HEK293 (cell line): Measurements from ENCODE around the gene ASPSCR1.

ENCODE experiments used
- CTCF ChIA-PET: fragments of 350-600 bp; formaldehyde crosslinking; extraction: SDS; loops from one replicate; lab custom pipeline; 2021; ENCODE audit warnings: antibody characterized with exemption; lab: Yijun Ruan, JAX
- POLR2A ChIA-PET: fragments of 300-600 bp; formaldehyde crosslinking; extraction: SDS; loops from one replicate; lab custom pipeline; 2020; ENCODE audit warnings: antibody characterized with exemption, inconsistent platforms; lab: Yijun Ruan, JAX
- H3K27ac ChIP-seq: fragments of 200-500 bp; sonication (Bioruptor generic); 2 replicates; pipeline ENCODE4 v1.5.1; 2014; ENCODE audit warnings: low read depth, low read length, control low read depth, inconsistent platforms; ENCODE audit errors: extremely low read depth
- H3K36me3 ChIP-seq, 2 experiments: fragments of 200-500 bp in 1 of 2; sonication (Bioruptor generic) in 1 of 2; 1 replicate in 1 of 2; 2 replicates in 1 of 2; pipeline ENCODE4 v1.5.1; 2014 to 2017; ENCODE audit warnings: inconsistent platforms in 2 of 2, low read length in 2 of 2; ENCODE audit not compliant: control insufficient read depth in 2 of 2, insufficient read depth in 1 of 2
- H3K4me1 ChIP-seq: fragments of 200-500 bp; sonication (Bioruptor generic); 2 replicates; pipeline ENCODE4 v1.5.1; 2014; ENCODE audit warnings: mild to moderate bottlenecking, low read length, inconsistent platforms; ENCODE audit not compliant: control insufficient read depth, insufficient read depth
- H3K4me3 ChIP-seq: 2 replicates; pipeline ENCODE4 v1.5.1; 2011; ENCODE audit warnings: low read depth, mild to moderate bottlenecking, control low read depth, low read length, moderate library complexity
- H3K9me3 ChIP-seq: fragments of 200-500 bp; sonication (Bioruptor generic); 2 replicates; pipeline ENCODE4 v1.5.1; 2014; ENCODE audit warnings: low read depth, low read length, inconsistent platforms; ENCODE audit not compliant: control insufficient read depth, insufficient read depth
- EGR2 ChIP-seq: fragments of 450-650 bp; formaldehyde crosslinking; IDR thresholded peaks from 2 replicates; pipeline ENCODE4 v1.5.1; 2016; ENCODE audit warnings: low read depth, missing biosample characterization, missing genetic modification characterization
- FEZF1 ChIP-seq: fragments of 450-650 bp; formaldehyde crosslinking; IDR thresholded peaks from 2 replicates; pipeline ENCODE4 v1.5.1; 2016; ENCODE audit warnings: missing biosample characterization, missing genetic modification characterization
- GLI2 ChIP-seq: fragments of 450-650 bp; formaldehyde crosslinking; IDR thresholded peaks from 2 replicates; pipeline ENCODE4; 2017; ENCODE audit warnings: missing biosample characterization, missing genetic modification characterization, low read depth, borderline replicate concordance
- HOXD13 ChIP-seq: sonication (generic); formaldehyde crosslinking; IDR thresholded peaks from 2 replicates; pipeline ENCODE4 v1.8.0; 2022; ENCODE audit warnings: missing genetic modification reagents, borderline replicate concordance
- MZF1 ChIP-seq: fragments of 450-650 bp; formaldehyde crosslinking; IDR thresholded peaks from 2 replicates; pipeline ENCODE4 v1.5.1; 2017; ENCODE audit warnings: missing biosample characterization, missing genetic modification characterization, borderline replicate concordance
- PRDM2 ChIP-seq: fragments of 450-650 bp; formaldehyde crosslinking; IDR thresholded peaks from 2 replicates; pipeline ENCODE4 v1.5.1; 2016; ENCODE audit warnings: missing biosample characterization, missing genetic modification characterization, borderline replicate concordance
- ZBTB8A ChIP-seq: fragments of 450-650 bp; formaldehyde crosslinking; IDR thresholded peaks from 2 replicates; pipeline ENCODE4 v1.5.1; 2016; ENCODE audit warnings: missing biosample characterization, missing genetic modification characterization
- ZFHX2 ChIP-seq: fragments of 450-650 bp; formaldehyde crosslinking; conservative IDR thresholded peaks from 2 replicates; pipeline ENCODE4 v1.5.1; 2016; ENCODE audit warnings: missing biosample characterization, missing genetic modification characterization
- ZFP37 ChIP-seq: fragments of 450-650 bp; formaldehyde crosslinking; IDR thresholded peaks from 2 replicates; pipeline ENCODE4 v1.5.1; 2016; ENCODE audit warnings: missing biosample characterization, missing genetic modification characterization
- ZNF138 ChIP-seq: fragments of 450-650 bp; formaldehyde crosslinking; IDR thresholded peaks from 2 replicates; pipeline ENCODE4 v1.5.1; 2016; ENCODE audit warnings: missing biosample characterization, missing genetic modification characterization, borderline replicate concordance
- ZNF140 ChIP-seq: fragments of 450-650 bp; formaldehyde crosslinking; IDR thresholded peaks from 2 replicates; pipeline ENCODE4 v1.5.1; 2016; ENCODE audit warnings: missing biosample characterization, missing genetic modification characterization
- ZNF266 ChIP-seq: fragments of 450-650 bp; formaldehyde crosslinking; IDR thresholded peaks from 2 replicates; pipeline ENCODE4 v1.5.1; 2016; ENCODE audit warnings: missing biosample characterization, missing genetic modification characterization, low read depth
- ZNF341 ChIP-seq: fragments of 450-650 bp; formaldehyde crosslinking; IDR thresholded peaks from 2 replicates; pipeline ENCODE4; 2016; ENCODE audit warnings: low read depth, missing biosample characterization, missing genetic modification characterization
- ZNF366 ChIP-seq: fragments of 450-650 bp; formaldehyde crosslinking; conservative IDR thresholded peaks from 2 replicates; pipeline ENCODE4 v1.5.1; 2016; ENCODE audit warnings: missing biosample characterization, missing genetic modification characterization
- ZNF394 ChIP-seq: fragments of 450-650 bp; formaldehyde crosslinking; IDR thresholded peaks from 2 replicates; pipeline ENCODE4 v1.5.1; 2016; ENCODE audit warnings: missing biosample characterization, missing genetic modification characterization, mild to moderate bottlenecking, moderate library complexity, borderline replicate concordance
- ZNF416 ChIP-seq: fragments of 450-650 bp; formaldehyde crosslinking; IDR thresholded peaks from 2 replicates; pipeline ENCODE4 v1.5.1; 2016; ENCODE audit warnings: missing biosample characterization, missing genetic modification characterization
- ZNF488 ChIP-seq: fragments of 450-650 bp; formaldehyde crosslinking; IDR thresholded peaks from 2 replicates; pipeline ENCODE4 v1.5.1; 2016; ENCODE audit warnings: missing biosample characterization, missing genetic modification characterization
- ZNF514 ChIP-seq: fragments of 450-650 bp; formaldehyde crosslinking; IDR thresholded peaks from 2 replicates; pipeline ENCODE4 v1.5.1; 2016; ENCODE audit warnings: missing biosample characterization, missing genetic modification characterization
- ZNF76 ChIP-seq: fragments of 450-650 bp; formaldehyde crosslinking; IDR thresholded peaks from 2 replicates; pipeline ENCODE4; 2016; ENCODE audit warnings: low read depth, missing biosample characterization, missing genetic modification characterization, borderline replicate concordance
- ZNF776 ChIP-seq: fragments of 450-650 bp; formaldehyde crosslinking; IDR thresholded peaks from 2 replicates; pipeline ENCODE4 v1.5.0; 2017; ENCODE audit warnings: missing biosample characterization, missing genetic modification characterization, borderline replicate concordance
- TF ChIP-seq, protein P1 (sequence below): fragments of 450-650 bp; formaldehyde crosslinking; IDR thresholded peaks from 2 replicates; pipeline ENCODE4 v1.5.1; 2017; ENCODE audit warnings: missing biosample characterization, missing genetic modification characterization
- TF ChIP-seq, protein P2 (sequence below): fragments of 450-650 bp; formaldehyde crosslinking; optimal IDR thresholded peaks from 2 replicates; pipeline ENCODE3; 2016; ENCODE audit warnings: missing biosample characterization, mild to moderate bottlenecking, missing genetic modification characterization

ASPSCR1 gene

DNA sequence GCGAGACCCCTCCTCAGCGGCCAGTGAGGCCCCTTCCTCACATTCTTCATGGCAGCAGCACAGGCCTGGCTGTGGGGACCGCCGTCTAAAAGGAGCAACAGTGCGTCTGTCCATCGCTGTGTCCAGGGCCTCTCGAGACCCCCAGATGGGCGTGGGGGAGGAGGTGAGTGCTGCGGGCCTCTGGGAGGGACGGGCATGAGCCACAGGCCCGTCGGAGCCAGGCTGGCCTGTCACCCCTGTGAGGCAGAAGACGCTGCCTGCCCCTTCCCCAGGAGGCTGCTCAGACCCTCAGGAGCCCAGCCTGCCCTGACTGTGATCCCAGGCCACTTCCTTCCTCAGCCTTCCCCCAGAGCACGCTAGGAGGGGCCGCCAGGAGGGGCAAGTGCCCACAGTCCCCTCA, 38.2 kb upstream of the ASPSCR1 start (continued):
- TF ChIP-seq, protein P1, sequence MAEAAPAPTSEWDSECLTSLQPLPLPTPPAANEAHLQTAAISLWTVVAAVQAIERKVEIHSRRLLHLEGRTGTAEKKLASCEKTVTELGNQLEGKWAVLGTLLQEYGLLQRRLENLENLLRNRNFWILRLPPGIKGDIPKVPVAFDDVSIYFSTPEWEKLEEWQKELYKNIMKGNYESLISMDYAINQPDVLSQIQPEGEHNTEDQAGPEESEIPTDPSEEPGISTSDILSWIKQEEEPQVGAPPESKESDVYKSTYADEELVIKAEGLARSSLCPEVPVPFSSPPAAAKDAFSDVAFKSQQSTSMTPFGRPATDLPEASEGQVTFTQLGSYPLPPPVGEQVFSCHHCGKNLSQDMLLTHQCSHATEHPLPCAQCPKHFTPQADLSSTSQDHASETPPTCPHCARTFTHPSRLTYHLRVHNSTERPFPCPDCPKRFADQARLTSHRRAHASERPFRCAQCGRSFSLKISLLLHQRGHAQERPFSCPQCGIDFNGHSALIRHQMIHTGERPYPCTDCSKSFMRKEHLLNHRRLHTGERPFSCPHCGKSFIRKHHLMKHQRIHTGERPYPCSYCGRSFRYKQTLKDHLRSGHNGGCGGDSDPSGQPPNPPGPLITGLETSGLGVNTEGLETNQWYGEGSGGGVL (tag by site-specific recombination): no peak
- TF ChIP-seq ZNF416 (tag by site-specific recombination) (no peak), ZNF76 (no peak), ZBTB8A (no peak), ZNF514 (tag by site-specific recombination) (no peak), GLI2 (tag by site-specific recombination) (no peak), HOXD13 (CRISPR knock-in tag) (no peak)

DNA sequence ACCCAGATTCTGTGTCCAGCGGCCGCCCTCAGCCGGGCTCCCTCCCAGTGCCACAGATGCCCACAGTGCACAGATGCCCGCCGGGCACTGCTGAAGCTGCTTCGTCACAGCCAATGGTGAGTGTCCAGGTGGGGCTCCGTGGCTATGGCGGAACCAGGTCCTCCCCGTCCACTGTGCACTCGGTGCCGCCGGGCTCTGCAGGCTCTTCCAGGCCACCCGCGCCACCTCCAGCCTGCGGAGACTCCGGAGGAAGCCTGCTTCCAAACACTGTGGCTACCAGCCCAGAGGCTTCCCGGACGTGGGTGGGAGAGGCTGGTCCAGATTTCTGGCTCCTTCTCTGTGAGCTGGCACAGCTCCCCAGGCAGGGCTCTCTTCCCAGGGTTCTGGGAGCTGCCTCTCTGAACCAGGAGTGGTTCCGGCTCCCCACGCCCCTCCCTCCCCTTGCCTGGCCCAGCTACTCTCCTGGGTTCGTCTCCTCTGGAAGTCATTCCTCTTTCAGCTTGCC, 37.5 kb upstream of the ASPSCR1 start:
- CTCF ChIA-PET: interaction anchor here (1.0 kb wide), 1 partner anchor 19 kb away, joined by 4 read pairs; no protein-coding TSS in a partner anchor
- POLR2A ChIA-PET: interaction anchor here (1.0 kb wide), 1 partner anchor 12 kb away, joined by 3 read pairs; the partner anchor contains the start of gene MAFG
- Histone ChIP-seq H3K4me3 (no peak overlapping the region), H3K4me1 (peaks cover 2% of the 10 kb centered on the region; the same call in 1 of the 2 replicates), H3K36me3 (peaks cover 0 to 5% of the 10 kb centered on the region in 2 experiments; a peak in 1 of 3 replicates), H3K9me3 (no peaks in the 10 kb centered on the region), H3K27ac (no peak overlapping the region)
- peak; percentile 59; the same call in 1 of the 2 replicates for TF ChIP-seq ZNF394
- TF ChIP-seq ZNF140: no peak
- peak; percentile 74 for TF ChIP-seq ZFHX2 (tag by site-specific recombination)
- peak; percentile 69 for TF ChIP-seq EGR2
- peak; percentile 25; the same call in 1 of the 2 replicates for TF ChIP-seq ZNF341 (tag by site-specific recombination)
- no peak for TF ChIP-seq ZNF366 (tag by site-specific recombination)

DNA sequence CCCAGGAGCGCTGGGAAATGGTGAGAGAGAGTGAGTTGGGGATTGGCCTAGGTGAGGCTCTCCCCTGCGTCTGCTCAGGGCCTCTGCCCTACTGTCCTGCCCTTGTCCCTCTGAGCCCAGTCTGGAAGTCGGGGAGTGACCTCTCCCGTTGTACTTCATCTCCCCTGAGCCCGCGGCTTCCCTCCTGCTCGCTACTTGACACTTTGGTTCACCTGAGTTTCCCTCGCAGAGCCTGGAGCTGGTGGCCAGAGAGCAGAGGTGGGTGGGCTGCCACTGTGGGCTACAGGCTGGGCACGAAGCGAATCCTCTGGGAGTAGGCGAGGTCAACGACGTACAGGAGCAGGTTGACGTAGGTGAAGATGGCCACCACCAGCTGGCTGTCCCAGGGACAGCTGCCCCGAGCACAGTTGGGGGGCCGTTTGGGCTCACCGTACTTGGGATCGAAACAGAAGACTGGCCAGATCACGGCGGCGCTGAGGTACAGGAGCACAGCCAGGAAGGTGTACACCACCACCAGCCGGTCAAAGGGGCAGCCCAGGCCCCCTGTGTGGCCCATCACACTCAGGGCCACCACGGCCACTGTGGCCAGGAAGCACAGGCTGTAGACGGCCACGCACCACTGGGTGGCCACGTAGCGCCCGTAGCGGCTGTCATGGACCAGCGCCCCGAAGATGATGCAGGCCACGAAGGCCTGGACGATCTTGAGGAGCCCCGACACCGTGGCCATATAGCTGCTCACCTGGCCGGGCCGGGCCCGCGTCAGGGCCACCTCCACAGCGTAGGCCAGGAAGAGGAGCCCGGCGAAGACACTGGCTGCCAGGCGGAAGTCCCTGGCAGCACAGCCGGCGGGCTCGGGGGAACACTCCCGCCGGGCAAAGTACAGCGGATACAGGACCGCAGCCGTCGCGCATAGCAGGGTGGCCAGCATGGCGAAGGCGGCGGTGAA, 36.6 kb upstream of the ASPSCR1 start:
- ChIA-PET CTCF (interaction anchor here (1.0 kb wide), 1 partner anchor 19 kb away, joined by 4 read pairs; no protein-coding TSS in a partner anchor), POLR2A (interaction anchor here (0.5 to 1.0 kb wide), 2 partner anchors 13 to 15 kb away, joined by 3 read pairs; partner anchors contain the start of gene MAFG)
- H3K27ac ChIP-seq: no peak overlapping the region
- no peaks in the 10 kb centered on the region for H3K36me3 ChIP-seq
- H3K9me3 ChIP-seq: no peaks in the 10 kb centered on the region
- peaks cover 2% of the 10 kb centered on the region; the same call in 1 of the 2 replicates for H3K4me1 ChIP-seq
- H3K4me3 ChIP-seq: no peak overlapping the region
- TF ChIP-seq ZNF488 (tag by site-specific recombination) (no peak), ZFP37 (tag by site-specific recombination) (no peak), ZNF266 (no peak), PRDM2 (no peak), FEZF1 (tag by site-specific recombination) (no peak), ZNF776 (no peak), MZF1 (tag by site-specific recombination) (no peak), ZNF138 (tag by site-specific recombination) (no peak)
- TF ChIP-seq, protein P2, sequence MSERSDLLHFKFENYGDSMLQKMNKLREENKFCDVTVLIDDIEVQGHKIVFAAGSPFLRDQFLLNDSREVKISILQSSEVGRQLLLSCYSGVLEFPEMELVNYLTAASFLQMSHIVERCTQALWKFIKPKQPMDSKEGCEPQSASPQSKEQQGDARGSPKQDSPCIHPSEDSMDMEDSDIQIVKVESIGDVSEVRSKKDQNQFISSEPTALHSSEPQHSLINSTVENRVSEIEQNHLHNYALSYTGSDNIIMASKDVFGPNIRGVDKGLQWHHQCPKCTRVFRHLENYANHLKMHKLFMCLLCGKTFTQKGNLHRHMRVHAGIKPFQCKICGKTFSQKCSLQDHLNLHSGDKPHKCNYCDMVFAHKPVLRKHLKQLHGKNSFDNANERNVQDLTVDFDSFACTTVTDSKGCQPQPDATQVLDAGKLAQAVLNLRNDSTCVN (tag by site-specific recombination): no peak
